ENCODE measurements around the gene TMTC1. TPM values are rescaled to one million over a fixed set of nuclear protein-coding genes. Genes with fewer than 3 reads are reported as not detected.

Gene TMTC1
- total RNA-seq (1 to 10 TPM; 1.4 to 5.1 (median 3.0) TPM), polyA plus RNA-seq (1 to 10 TPM; 1.2 to 1.9 TPM)

- 1% methylated on average over 57 to 87 of the region's 87 CpGs for whole genome bisulfite sequencing, 2 donors
- no peaks in the 10 kb centered on the region for H3K36me3 ChIP-seq
- intact Hi-C loops (cut with DNase I): no loop called here
- H3K4me1 ChIP-seq: peaks cover 0 to 6% (median 4%) of the 10 kb centered on the region in 3 donors
- ATAC-seq (peak; percentile 80 to 85 (median 82)), FAIRE-seq (no peak), DNase-seq (peak; percentile 40 to 86 (median 68))
- H3K9me3 ChIP-seq: no peaks in the 10 kb centered on the region
- no peak for TF ChIP-seq CTCF (IDR thresholded peaks at IDR 0.05)
- peak within 1 kb of the TSS in 2 of 4 donors; percentile 35 to 37 for H3K27ac ChIP-seq
- peaks cover 0 to 23% (median 8%) of the 10 kb centered on the region in 4 donors for H3K27me3 ChIP-seq
- peak within 1 kb of the TSS; percentile 21 to 66 (median 46) for H3K4me3 ChIP-seq
These were observed at the start of gene TMTC1 for GRCh38 chr12:29783773-29784666. TMTC1 (minus strand) TSS chr12:29783942; CDS start chr12:29783751, 191 bp downstream.

GRCh38 chr12:29831173-29831572 is 47.4 kb upstream of the TMTC1 start:
- ATAC-seq (no peak), DNase-seq (no peak), FAIRE-seq (no peak)
- Histone ChIP-seq H3K36me3 (no peaks in the 10 kb centered on the region), H3K27me3 (no peaks in the 10 kb centered on the region), H3K9me3 (no peaks in the 10 kb centered on the region), H3K27ac (no peak overlapping the region), H3K4me3 (no peak overlapping the region), H3K4me1 (no peaks in the 10 kb centered on the region)
- intact Hi-C loops (cut with DNase I): no loop called here
- no peak for TF ChIP-seq CTCF (IDR thresholded peaks at IDR 0.05)
- 64 to 72% methylated on average over 3 of the region's 3 CpGs for WGBS, 2 donors

- intact Hi-C loops (cut with DNase I): no loop called here
- DNase-seq (no peak), ATAC-seq (peak in 1 of 4 donors; percentile 26), FAIRE-seq (no peak)
- no peaks in the 10 kb centered on the region for H3K27me3 ChIP-seq
- no peak overlapping the region for H3K27ac ChIP-seq
- H3K4me1 ChIP-seq: no peaks in the 10 kb centered on the region
- H3K9me3 ChIP-seq: no peaks in the 10 kb centered on the region
- H3K4me3 ChIP-seq: no peak overlapping the region
- WGBS, 2 donors: 8 to 12% methylated on average over 1 of the region's 1 CpG
- TF ChIP-seq CTCF (IDR thresholded peaks at IDR 0.05): no peak
- no peaks in the 10 kb centered on the region for H3K36me3 ChIP-seq
These were observed 46.6 kb upstream of the TMTC1 start for GRCh38 chr12:29830391-29830790.

- FAIRE-seq: no peak
These were observed 35.3 kb upstream of the TMTC1 start for GRCh38 chr12:29818916-29819623.

More at GRCh38 chr12:29818916-29819623, 35.3 kb upstream of the TMTC1 start:
- no peaks in the 10 kb centered on the region for H3K27me3 ChIP-seq
- no peak for TF ChIP-seq CTCF (IDR thresholded peaks at IDR 0.05)
- no peak overlapping the region for H3K4me3 ChIP-seq
- no peaks in the 10 kb centered on the region for H3K4me1 ChIP-seq
- no peak for DNase-seq
- H3K36me3 ChIP-seq: no peaks in the 10 kb centered on the region
- H3K9me3 ChIP-seq: no peaks in the 10 kb centered on the region
- H3K27ac ChIP-seq: no peak overlapping the region
- intact Hi-C loops (cut with DNase I): no loop called here
- no peak for ATAC-seq
- WGBS, 2 donors: 73 to 76% methylated on average over 2 of the region's 2 CpGs

Measured in pancreas (tissue), 10 donors.